GM12801 (cell line): Measurements from ENCODE around the gene DNAJB8.

ENCODE experiments used
- CTCF ChIP-seq: IDR thresholded peaks from one replicate; pipeline ENCODE4 v1.5.1; 2011; ENCODE audit warnings: control low read depth; ENCODE audit not compliant: insufficient read length; ENCODE audit errors: extremely low read depth

Gene DNAJB8

GRCh38 chr3:128427175-128427857 lies 39.4 kb downstream of the DNAJB8 start:
- no peak for TF ChIP-seq CTCF

GRCh38 chr3:128426128-128426921 lies 40.4 kb downstream of the DNAJB8 start:
- no peak for TF ChIP-seq CTCF

- no peak for TF ChIP-seq CTCF
Measured at GRCh38 chr3:128425846-128426127, 40.9 kb downstream of the DNAJB8 start.

GRCh38 chr3:128425142-128425845 lies 41.4 kb downstream of the DNAJB8 start:
- TF ChIP-seq CTCF = no peak

GRCh38 chr3:128424508-128425069 lies 42.1 kb downstream of the DNAJB8 start:
- no peak for TF ChIP-seq CTCF

- TF ChIP-seq CTCF = no peak
Measured at GRCh38 chr3:128423525-128424147, 43.1 kb downstream of the DNAJB8 start.
